HepG2 (cell line): ENCODE results near the gene URM1. TPM values are rescaled to one million over a fixed set of nuclear protein-coding genes. Genes with fewer than 3 reads are reported as not detected.

Source experiments
- BORCS8-MEF2B ChIP-seq: sonication (generic); formaldehyde crosslinking; IDR thresholded peaks from 2 replicates; pipeline ENCODE4 v1.8.0; 2022; ENCODE audit warnings: mild to moderate bottlenecking, missing genetic modification reagents
- CEBPZ ChIP-seq: IDR thresholded peaks from 2 replicates; pipeline ENCODE4 v1.6.1; 2012; ENCODE audit warnings: low read length, improper control_type of control experiment
- CENPBD1 ChIP-seq: sonication (generic); formaldehyde crosslinking; IDR thresholded peaks from 2 replicates; pipeline ENCODE4 v1.8.0; 2022; ENCODE audit warnings: missing genetic modification reagents, low read depth, mild to moderate bottlenecking, borderline replicate concordance
- ELF3 ChIP-seq: IDR thresholded peaks from 2 replicates; pipeline ENCODE4 v1.6.1; 2016; ENCODE audit warnings: missing genetic modification reagents, missing compliant biosample characterization
- ELF4 ChIP-seq: sonication (generic); formaldehyde crosslinking; IDR thresholded peaks from 2 replicates; pipeline ENCODE4 v1.5.0; 2020; ENCODE audit warnings: missing genetic modification reagents, mild to moderate bottlenecking, moderate library complexity, borderline replicate concordance
- FLYWCH1 ChIP-seq: sonication (generic); formaldehyde crosslinking; IDR thresholded peaks from 2 replicates; pipeline ENCODE4 v1.8.1; 2023; ENCODE audit warnings: mild to moderate bottlenecking, missing genetic modification reagents
- GFI1 ChIP-seq: sonication (generic); formaldehyde crosslinking; IDR thresholded peaks from 2 replicates; pipeline ENCODE4 v1.5.0; 2020; ENCODE audit warnings: missing genetic modification reagents, mild to moderate bottlenecking, borderline replicate concordance
- ISL2 ChIP-seq: sonication (generic); formaldehyde crosslinking; IDR thresholded peaks from 2 replicates; pipeline ENCODE4 v1.5.0; 2020; ENCODE audit warnings: missing genetic modification reagents
- JARID2 ChIP-seq: sonication (generic); formaldehyde crosslinking; IDR thresholded peaks from 2 replicates; pipeline ENCODE4 v1.8.1; 2023; ENCODE audit warnings: missing genetic modification reagents, inconsistent platforms; ENCODE audit not compliant: insufficient replicate concordance
- MAF1 ChIP-seq: sonication (generic); formaldehyde crosslinking; IDR thresholded peaks from 2 replicates; pipeline ENCODE4 v1.5.0; 2020; ENCODE audit warnings: missing genetic modification reagents, borderline replicate concordance
- MLX ChIP-seq: IDR thresholded peaks from 2 replicates; pipeline ENCODE4 v1.6.1; 2016
- NFATC3 ChIP-seq: sonication (generic); formaldehyde crosslinking; IDR thresholded peaks from 2 replicates; pipeline ENCODE4 v1.5.1; 2020; ENCODE audit warnings: mild to moderate bottlenecking, missing genetic modification reagents
- NPAS2 ChIP-seq: sonication (generic); formaldehyde crosslinking; IDR thresholded peaks from 2 replicates; pipeline ENCODE4 v1.8.0; 2022; ENCODE audit warnings: mild to moderate bottlenecking, missing genetic modification reagents, borderline replicate concordance
- NRL ChIP-seq: sonication (generic); formaldehyde crosslinking; IDR thresholded peaks from 2 replicates; pipeline ENCODE4 v1.5.0; 2020; ENCODE audit warnings: missing genetic modification reagents, mild to moderate bottlenecking, moderate library complexity, borderline replicate concordance
- TOPORS ChIP-seq: sonication (generic); formaldehyde crosslinking; IDR thresholded peaks from 2 replicates; pipeline ENCODE4 v1.8.0; 2023; ENCODE audit warnings: mild to moderate bottlenecking, missing genetic modification reagents
- TSC22D2 ChIP-seq: sonication (generic); formaldehyde crosslinking; IDR thresholded peaks from 2 replicates; pipeline ENCODE4 v1.5.1; 2020; ENCODE audit warnings: missing genetic modification reagents, mild to moderate bottlenecking, borderline replicate concordance
- USF2 ChIP-seq, 2 experiments: sonication (generic) in 1 of 2; formaldehyde crosslinking in 1 of 2; IDR thresholded peaks; 2 replicates each; pipeline versions ENCODE4 v1.5.1 to v1.6.1; 2011 to 2020; ENCODE audit warnings: borderline replicate concordance in 1 of 2, low read depth in 1 of 2, low read length in 1 of 2, mild to moderate bottlenecking in 1 of 2, missing genetic modification reagents in 1 of 2, moderate library complexity in 1 of 2
- ZMYM3 ChIP-seq: sonication (generic); formaldehyde crosslinking; IDR thresholded peaks from 2 replicates; pipeline ENCODE4 v1.5.1; 2020; ENCODE audit warnings: mild to moderate bottlenecking, missing genetic modification reagents
- ZNF12 ChIP-seq: sonication (generic); formaldehyde crosslinking; IDR thresholded peaks from 2 replicates; pipeline ENCODE4 v1.5.0; 2020; ENCODE audit warnings: missing genetic modification reagents
- ZNF275 ChIP-seq: sonication (generic); formaldehyde crosslinking; IDR thresholded peaks from 2 replicates; pipeline ENCODE4 v1.8.0; 2022; ENCODE audit warnings: missing genetic modification reagents, mild to moderate bottlenecking, inconsistent platforms, borderline replicate concordance
- ZNF317 ChIP-seq: sonication (generic); formaldehyde crosslinking; IDR thresholded peaks from 2 replicates; pipeline ENCODE4 v1.5.0; 2020; ENCODE audit warnings: mild to moderate bottlenecking, missing genetic modification reagents
- polyA plus RNA-seq, 8 experiments: library from polyadenylated mRNA; depleted of rRNA in 3 of 8; stranded (reverse) in 7 of 8; unstranded in 1 of 8; fragments of >200 nt; fragmentation: Illumina TruSeq in 4 of 8; extraction: Trizol in 4 of 8; gene quantifications; 2 replicates each; pipeline versions ENCODE4 v1.2.1 to v1.2.3, GENCODE V29; 2011 to 2016; ENCODE audit warnings: low read depth in 4 of 8, missing spikeins in 1 of 8, mixed read lengths in 1 of 8; ENCODE audit not compliant: insufficient read depth in 1 of 8
- total RNA-seq, 5 experiments: library from RNA; depleted of rRNA; stranded (reverse); fragments of >200 nt; fragmentation: Illumina TruSeq; extraction: Trizol; gene quantifications; 2 replicates each; pipeline ENCODE4 v1.2.3, GENCODE V29; 2016; ENCODE audit warnings: low read depth in 1 of 5

The URM1 gene
- total and polyA plus RNA-seq, 2 of the 13 experiments (the other 11 are each of a cell fraction or from before 2014, with no cell fraction given): 37.1 to 41.3 TPM

GRCh38 chr9:128321879-128322403, 49.2 kb upstream of the URM1 start (continued):
- TF ChIP-seq NRL (CRISPR knock-in tag) (no peak), ZNF12 (no peak), NFATC3 (no peak), CEBPZ (no peak), GFI1 (CRISPR knock-in tag) (peak; percentile 70; the same call in 1 of the 2 replicates), ELF3 (no peak), MLX (CRISPR knock-in tag) (no peak), MAF1 (CRISPR knock-in tag) (no peak), TOPORS (CRISPR knock-in tag) (peak; percentile 7; the same call in 1 of the 2 replicates), ELF4 (CRISPR knock-in tag) (no peak), USF2 (IDR thresholded peaks at IDR 0.05; ENCODE audit: low read depth, low read length) (peak; percentile 91), USF2 (CRISPR knock-in tag; IDR thresholded peaks at IDR 0.05; ENCODE audit: borderline replicate concordance) (peak; percentile 84; the same call in 1 of the 2 replicates), BORCS8-MEF2B (CRISPR knock-in tag) (no peak; the same call in 1 of the 2 replicates), ZNF317 (no peak), FLYWCH1 (CRISPR knock-in tag) (no peak), JARID2 (CRISPR knock-in tag) (peak; percentile 36), NPAS2 (no peak), CENPBD1 (CRISPR knock-in tag) (no peak), TSC22D2 (no peak), ISL2 (no peak), ZMYM3 (CRISPR knock-in tag) (no peak), ZNF275 (CRISPR knock-in tag) (no peak)
